ENCODE data around the gene SPPL3.

The SPPL3 gene

DNA sequence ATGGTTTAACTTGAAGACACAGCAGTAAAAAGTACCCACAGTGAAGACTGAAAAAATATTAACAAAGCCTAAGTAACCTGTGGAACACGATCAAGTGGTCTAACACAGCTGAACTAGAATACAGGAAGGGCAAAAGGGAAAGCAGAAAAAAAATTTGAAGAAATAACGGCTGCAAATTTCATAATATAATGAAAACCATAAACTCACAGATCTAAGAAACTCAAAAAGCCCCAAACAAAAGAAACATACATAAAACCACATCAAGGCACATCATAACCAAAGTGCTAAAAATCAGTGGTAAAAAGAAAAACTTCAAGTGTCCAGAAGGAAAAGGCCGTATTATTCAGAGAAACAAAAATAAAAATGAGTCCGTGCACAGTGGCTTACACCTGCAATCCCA lies 30.9 kb downstream of the SPPL3 start:
- DNase-seq (ENCODE audit: low read depth), result no peak

DNA sequence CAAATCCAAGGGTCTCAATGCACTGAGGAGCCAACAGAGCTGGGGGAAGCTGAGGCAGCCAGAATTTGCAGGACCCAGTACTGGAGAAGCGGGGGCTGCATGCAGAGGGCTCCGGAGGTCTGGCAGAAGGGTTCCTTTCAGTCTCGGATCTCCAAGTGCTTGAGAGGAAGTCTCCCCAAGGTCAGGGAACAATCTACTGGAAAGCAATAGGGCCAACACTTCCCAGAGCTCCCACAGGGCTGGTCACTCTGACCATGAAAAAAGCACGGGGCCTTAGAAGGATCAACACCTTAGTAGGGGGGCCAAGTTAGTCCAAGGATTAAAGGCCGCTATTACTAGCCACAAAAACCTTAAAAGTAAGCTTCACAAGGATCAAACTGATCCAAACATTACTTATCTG lies 31.7 kb downstream of the SPPL3 start:
- DNase-seq (ENCODE audit: low read depth), result no peak

DNA sequence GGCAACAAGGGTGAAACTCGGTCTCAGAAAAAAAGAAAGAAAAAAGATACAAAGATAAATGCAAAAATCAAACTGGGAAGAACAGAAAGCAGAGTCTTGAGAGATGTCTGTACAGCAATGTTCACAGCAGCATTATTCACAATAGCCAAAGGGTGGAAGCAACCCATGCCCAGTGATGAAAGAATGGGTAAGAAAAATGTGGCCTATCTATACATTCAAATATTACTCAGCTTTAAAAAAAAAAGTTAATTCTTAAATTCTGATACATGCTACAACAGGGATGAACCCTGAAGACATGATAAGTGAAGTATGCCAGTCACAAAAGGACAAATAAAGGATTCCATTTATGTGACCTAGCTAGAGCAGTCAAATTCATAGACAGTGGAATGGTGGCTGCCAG lies 33.7 kb downstream of the SPPL3 start:
- DNase-seq (ENCODE audit: low read depth), result no peak

DNA sequence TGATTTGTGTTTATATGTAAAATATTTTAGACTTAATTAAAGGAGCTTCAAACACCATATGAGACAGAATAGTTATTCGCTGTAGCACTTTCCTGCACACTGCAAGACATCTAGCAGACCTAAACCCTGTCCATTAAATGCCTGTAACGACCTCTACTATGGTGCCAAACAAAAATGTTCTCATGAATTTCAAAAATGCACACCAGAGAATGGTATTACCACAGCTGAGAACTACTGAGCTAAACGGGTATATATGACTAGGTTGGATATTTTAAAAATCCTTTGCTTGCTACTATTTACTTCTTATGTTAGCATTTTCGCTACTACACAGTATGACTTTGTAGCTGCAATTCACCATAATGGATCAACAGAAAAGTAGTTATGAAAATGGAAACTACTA lies 34.8 kb downstream of the SPPL3 start:
- no peak for DNase-seq (ENCODE audit: low read depth)

DNA sequence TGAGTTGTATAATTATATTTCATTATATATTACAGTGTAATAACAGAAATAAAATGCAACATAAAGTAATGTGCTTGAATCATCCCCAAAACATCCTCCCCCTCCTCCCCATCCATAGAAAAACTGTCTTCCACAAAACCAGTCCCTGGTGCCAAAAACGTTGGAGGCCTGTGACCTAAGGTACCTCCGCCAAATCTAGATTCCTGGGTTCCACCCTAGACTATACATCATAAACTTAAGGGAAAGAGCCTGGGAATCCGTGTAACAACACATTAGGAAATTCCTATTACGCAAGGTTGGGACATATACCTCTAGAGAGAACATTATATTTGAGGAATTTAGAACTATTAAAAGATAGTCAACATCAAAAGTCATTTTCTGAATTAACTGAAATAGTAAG lies 38.0 kb downstream of the SPPL3 start:
- DNase-seq (ENCODE audit: low read depth), result no peak

DNA sequence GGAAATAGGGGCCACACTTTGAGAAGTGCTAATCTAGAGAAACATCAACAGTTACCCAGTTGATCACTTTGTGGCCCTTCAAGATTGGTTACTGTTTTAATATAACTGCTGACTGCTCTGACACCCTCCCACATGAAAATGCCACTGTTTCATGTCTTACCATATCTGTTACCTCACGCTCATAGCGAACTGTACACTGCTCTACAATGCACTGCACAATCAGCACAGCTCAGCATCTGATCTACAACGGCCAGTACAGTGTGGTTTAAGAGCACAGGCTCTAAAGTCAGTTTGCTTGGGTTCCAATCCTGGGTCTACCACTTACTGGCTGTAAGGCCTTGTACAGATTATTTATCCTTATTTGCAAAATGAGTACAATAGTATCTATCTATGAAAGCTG lies 39.1 kb downstream of the SPPL3 start:
- DNase-seq (ENCODE audit: low read depth), result no peak

DNA sequence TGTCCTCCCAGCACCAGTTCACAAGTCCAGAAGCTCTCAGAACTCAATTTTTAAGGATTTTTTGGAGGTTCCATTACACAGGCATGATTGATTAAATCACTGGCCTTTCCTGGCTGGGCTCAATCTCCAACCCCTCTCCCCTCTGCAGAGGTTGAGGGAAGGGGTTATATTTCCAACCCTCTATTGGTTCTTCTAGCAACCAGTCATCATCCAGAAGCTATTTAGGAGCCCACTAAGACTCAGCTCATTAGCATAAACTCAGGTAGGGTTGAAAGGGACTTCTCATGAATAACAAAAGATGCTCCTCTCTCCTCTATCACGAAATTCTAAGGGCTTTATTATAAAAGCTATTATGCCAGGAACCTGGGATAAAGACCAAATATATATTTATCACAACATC lies 41.5 kb downstream of the SPPL3 start:
- DNase-seq (ENCODE audit: low read depth), result no peak

DNA sequence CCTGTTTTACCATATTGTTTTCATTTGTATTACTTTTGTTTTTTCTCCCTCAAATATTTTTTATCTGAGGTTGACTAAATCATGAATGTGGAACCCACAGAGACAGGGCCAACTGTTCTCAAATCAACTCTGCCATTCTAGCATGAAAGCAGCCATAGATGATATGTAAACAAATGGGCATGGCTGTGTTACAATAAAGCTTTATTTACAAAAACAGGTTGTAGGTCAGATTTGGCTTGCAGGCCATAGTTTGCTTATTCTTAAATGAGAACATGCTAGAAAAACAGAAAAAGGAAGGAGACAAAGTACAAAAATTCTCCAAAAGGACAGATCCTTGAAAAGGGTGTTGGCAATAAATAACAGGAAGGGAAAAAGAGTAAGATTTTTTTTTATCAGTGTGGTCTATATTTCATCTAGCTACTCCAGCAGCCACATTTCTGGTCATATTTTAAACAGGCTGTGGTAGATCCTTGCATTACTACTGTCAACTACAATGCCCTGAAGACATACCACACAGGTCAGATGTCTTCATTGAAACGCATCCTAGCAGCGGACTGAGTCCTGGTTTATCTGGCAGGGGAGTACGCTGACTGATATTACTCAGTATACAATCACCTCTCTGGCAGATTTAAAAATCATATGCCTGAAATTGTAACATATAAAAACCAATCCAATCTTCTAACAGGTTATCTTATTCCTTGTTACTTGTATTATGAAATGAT lies 42.9 kb downstream of the SPPL3 start:
- DNase-seq (ENCODE audit: low read depth), result no peak

DNA sequence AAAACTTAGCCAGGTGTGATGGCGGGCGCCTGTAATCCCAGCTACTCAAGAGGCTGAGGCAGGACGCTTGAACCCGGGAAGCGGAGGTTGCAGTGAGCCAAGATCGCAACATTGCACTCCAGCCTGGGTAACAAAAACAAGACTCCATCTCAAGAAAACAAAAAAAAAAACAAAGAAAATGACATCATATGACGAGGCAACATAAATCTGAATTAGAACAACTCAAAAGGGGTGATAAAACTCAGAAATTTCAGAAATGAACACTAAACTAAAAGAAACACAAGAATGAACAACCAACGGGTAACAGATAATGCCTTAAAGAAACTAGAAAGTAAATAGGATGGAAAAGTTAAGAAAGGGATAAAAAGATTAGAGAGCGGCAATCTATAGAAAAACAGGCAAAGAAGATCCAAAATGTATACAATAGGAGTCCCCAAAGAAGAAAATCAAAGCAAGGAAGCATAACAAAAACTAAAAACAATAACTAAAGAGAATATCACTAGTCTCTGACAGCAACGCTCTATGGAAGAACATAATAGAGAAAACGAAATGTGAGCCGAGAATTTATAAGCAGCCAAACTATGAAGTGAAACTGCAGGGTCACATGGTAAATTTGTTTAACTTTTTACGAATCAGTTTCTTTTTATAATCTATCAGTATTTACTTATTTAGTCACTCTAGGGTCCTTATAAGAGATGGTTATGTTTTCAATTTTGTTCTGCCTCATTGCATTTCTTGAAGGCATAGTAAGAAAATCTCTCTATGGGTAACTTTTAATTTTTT lies 45.7 kb downstream of the SPPL3 start:
- no peak for DNase-seq (ENCODE audit: low read depth)

DNA sequence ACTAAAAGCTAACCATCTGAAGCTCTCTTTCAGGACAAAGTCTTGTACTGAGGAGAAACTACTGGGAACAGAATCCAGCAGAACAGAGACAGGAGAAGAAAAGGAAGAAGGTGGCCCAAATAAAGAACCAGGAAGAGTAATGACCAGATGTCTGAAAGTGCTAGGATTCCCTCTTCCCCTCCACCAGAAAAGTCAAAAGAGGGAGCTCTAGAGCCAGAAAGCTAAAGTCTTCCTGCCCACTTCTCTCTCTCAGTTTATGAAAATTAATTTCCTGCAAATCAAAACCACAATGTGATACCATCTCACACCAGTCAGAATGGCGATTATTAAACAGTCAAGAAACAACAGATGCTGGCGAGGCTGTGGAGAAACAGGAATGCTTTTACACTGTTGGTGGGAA lies 47.2 kb downstream of the SPPL3 start:
- no peak for DNase-seq (ENCODE audit: low read depth)

DNA sequence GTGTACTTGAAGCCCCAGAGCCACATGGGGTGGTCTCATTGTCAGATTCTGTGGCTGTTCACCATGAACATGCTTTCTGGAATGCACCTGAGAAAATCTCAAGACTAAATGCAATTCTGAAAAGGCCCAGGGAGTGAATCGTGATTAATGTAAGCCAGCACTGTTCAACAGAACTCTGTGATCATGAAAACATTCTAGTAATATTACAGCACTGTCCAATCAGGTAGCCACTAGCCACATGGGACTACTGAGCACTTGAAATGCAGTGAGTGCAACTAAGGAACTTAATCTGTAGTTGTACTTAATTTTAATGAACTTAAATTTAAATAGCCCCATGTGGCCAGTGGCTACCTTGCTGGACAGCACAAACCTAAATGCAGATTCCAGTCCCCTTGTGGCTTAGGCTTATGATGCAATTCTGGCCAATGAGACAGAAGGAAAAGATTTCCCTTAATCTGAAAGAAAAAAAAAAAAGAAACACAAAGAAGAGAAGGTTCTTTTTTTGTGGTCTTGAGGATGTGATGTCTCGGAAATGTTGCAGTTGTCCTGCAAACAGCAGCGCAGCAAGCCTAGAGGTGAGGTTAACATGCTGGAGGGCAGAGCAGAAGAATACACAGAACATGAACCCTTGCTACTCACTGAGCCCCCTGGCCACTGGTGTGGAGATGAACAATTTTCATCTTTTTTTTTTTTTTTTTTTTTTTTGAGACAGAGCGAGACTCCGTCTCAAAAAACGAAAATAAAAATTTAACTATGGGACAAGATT lies 48.2 kb downstream of the SPPL3 start:
- DNase-seq (ENCODE audit: low read depth), result no peak

DNA sequence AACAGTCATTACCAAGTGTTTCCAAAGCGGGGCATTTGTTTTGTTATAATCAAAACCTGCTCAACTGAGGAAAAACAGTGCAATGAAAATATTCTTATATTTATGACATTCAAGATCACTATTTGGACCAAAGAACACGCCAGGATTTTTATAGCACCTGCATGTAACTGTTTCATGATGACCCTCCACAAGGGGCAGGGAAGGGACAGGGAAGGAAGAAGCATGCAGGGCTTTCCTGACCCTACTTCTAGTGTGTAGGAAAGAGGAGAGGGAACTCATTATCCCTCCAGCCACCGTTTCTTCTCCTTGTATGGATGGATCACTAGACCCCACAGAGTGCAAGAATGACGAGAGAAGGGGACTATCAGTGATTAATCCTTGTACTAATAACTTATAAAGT lies 49.4 kb downstream of the SPPL3 start:
- no peak for DNase-seq (ENCODE audit: low read depth)

DNA sequence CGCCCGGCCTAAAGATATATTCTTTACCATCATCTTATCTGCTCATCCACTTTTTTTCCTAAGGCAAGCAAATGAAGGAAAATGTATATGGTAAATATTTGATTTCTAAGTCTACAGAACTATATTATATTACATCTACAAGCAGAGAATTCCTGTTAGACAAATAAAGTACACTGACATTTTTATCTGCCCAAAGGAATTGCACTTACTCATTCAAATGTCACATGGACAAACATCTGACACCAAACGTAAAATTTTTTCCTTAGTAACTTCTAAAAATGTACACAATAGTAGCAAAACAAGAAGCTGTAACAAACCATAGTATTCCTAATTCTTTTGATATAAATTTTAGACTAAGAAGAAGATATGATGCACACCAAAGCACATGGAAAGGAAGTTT lies 51.0 kb downstream of the SPPL3 start:
- no peak for DNase-seq (ENCODE audit: low read depth)

DNA sequence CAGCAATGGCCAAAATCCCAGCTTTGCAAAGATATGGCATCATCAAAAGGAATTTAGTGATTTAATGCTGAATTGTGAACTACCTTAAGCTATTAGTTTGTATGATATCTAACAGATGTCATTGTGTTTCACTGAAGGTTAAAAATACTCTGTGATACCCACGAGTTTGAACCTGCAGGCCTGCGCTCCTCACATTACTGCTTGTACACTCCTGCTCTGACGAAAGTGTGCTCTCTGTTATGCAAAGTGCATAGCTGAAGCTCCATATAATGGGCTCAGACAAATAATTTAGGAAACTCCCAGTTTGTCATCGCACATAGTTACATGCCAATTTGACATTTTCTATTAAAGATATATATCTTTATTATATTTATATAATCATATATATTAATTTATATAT lies 52.2 kb downstream of the SPPL3 start:
- DNase-seq (ENCODE audit: low read depth), result no peak

DNA sequence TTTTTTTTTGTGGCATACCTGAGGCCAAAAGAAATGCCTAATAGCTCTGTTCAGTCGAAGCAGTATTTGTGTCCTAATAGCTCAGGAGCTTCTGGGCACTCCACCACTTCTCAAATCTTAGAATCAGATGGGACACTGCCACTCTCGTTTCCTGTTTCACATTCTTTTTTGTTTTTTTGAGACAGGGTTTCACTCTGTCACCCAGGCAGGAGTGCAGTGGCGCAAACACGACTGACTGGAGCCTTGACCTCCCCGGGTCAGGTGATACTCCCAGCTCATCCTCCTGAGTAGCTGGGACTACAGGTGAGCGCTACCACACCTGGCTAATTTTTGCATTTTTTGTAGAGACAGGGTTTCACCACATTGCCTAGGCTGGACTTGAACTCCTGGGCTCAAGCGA lies 52.7 kb downstream of the SPPL3 start:
- no peak for DNase-seq (ENCODE audit: low read depth)

DNA sequence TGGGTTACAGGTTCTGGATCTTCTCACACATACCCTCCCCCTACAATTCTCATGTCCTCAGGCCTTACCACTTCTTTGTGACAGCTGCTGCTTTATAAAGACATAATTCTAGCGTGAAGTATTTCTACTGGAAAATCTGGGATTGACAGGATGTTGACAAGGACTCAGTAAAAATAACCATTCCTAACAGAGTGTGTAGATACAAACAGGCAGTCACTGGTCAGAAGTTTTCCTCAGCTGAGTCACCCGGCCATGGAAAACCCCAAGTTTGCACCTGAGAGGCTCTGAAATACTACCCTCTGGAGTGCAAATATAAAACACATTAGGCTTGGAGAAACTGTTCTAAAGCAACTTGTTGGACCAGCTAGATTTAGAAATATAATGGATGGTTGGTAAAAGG lies 54.4 kb downstream of the SPPL3 start:
- DNase-seq (ENCODE audit: low read depth), result no peak

DNA sequence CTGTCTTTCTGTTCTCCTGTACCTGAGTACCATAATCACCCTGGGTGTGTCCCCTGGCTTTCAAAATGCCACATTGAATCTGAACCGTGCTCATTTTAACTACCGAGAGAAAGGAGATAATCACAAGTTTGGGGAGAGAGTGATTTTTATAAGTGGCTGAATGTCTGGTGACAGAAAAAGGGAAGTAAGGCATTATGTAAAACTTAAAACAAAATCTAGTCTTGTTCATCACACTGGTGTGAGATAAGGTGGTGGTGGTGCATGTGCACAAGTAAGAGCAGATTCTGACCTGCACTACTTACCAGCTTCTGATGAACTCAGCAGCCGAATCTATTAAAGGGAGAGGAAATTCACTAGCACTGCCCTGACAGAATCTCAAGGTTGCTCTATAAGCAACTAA lies 56.3 kb downstream of the SPPL3 start:
- DNase-seq (ENCODE audit: low read depth), result no peak

DNA sequence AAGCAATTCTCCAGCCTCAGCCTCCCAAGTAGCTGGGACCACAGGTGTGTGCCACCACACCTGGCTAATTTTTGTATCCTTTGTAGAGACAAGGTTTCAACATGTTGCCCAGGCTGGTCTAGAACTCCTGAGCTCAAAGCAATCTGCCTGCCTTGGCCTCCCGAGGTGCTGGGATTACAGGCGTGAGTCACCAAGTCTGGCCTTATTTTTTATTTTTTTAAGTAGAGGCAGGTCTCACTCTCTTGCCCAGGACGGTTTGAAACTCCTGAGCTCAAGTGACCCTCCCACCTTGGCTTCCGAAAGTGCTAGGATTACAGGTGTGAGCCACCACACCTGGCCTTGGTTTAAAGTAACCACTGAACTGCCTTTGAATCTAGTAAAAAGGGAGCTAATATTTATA lies 56.8 kb downstream of the SPPL3 start:
- no peak for DNase-seq (ENCODE audit: low read depth)

DNA sequence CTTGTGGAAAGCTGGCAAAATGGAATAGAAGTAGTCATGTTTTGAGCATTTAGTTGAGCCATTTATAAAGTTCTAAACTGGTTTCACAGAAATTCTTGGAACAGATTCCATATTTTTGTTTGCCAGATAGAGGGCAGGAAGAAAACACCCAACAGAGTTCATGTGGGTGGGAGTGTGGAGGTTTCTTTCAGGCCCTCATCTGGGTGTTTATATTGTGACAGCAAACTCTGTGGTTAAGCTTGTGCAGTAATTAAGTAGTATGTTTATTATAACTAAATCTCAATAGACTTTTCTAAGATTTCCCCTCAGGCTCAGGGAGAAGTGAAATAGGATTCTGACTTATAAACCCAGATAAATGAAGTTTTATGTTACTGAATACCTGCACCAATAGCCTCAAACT lies 57.4 kb downstream of the SPPL3 start:
- no peak for DNase-seq (ENCODE audit: low read depth)

DNA sequence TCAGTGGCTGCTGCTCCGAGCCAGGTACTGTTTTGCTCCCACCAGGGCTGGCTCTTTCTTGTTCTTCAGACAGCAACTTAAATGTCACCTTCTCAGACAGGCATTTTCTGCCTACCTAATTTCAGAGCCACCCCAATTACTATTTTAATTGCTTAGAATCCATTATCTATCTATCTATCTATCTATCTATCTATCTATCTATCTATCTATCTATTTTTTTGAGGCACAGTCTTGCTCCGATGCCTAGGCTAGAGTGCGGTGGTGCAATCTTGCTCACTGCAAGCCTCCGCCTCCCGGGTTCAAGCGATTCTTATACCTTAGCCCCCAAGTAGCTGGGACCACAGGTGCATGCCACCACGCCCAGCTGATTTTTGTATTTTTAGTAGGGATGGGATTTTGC lies 58.5 kb downstream of the SPPL3 start:
- DNase-seq (ENCODE audit: low read depth), result no peak

DNA sequence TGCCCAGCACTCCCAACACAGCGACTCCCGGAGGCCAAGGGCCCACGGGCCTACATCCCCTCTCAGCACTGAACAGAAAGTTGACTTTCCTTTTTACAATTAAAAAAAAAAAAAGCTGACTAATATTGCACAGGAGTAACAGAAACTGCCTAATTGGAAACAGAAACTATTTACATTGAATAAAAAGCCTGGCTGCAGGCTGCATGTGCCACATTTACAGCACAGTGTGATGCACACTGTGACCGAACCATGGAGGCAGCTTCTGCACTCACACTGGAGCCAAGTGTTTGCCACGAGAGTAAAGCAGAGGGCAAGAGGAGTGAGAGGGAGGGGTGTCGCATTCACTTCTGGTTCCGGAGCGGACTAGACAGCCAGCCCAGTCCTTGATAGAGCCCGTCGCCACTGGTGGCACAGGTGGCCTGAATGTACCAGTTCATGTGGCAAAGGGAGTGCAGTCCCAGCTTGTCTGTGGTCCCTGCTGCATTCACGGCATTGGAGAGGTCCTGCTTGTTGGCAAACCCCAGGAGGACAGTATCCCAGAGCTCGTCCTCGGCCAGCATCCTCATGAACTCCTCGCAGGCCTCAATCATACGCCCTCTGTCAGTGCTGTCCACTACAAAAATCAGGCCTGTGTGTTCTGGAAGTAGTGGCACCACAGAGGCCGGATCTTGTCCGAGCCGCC lies 59.2 kb downstream of the SPPL3 start:
- no peak for DNase-seq (ENCODE audit: low read depth)

DNA sequence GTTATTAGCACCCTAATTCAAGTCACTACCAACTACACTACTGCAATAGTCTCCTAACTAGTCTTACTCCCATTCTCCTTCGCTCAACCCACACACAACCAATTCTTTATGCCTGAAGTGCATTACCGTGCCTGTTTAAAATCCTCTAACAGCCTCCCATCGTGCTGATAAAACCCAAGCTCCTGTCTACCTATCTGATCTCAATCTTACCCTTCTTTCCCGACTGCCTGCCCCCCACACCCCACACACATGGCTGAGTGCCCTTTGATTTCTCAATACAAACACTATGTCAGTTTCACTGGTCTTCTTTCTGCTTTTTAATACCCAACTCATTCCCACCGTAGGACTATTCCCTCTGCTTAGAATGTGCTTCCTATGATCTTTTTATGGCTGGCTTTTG lies 59.9 kb downstream of the SPPL3 start:
- no peak for DNase-seq (ENCODE audit: low read depth)

DNA sequence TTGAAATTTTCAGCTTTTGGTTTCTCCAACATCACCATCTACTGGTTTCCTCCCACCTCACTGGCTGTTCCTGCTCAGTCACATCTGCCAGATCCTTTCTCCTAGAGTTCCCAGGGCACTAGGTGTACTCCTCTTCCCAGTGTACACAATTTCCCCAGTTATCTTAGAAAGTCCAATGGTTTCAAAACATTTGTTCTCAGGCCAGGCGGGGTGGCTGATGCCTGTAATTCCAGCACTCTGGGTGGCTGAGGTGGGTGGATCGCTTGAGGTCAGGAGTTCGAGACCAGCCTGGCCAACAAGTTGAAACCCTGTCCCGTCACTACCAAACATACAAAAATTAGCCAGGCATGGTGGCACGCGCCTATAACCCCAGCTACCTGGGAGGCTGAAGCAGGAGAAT lies 60.7 kb downstream of the SPPL3 start:
- no peak for DNase-seq (ENCODE audit: low read depth)

Data from T-helper 22 cell (primary cell).